Endodermal cell (in vitro differentiated cells): ENCODE measurements around the gene RPTOR. TPM values are rescaled to one million over a fixed set of nuclear protein-coding genes. Genes with fewer than 3 reads are reported as not detected.

Source experiments
- DNase-seq: peaks from one replicate; pipeline ENCODE4 v3.0.0-alpha.2; 2017
- H3K27ac ChIP-seq: 2 replicates; pipeline ENCODE4 v1.5.1; 2013; ENCODE audit warnings: mild to moderate bottlenecking, low read depth, low read length, moderate library complexity
- H3K27me3 ChIP-seq: 2 replicates; pipeline ENCODE4 v1.6.1; 2013; ENCODE audit warnings: mild to moderate bottlenecking, low read length, moderate library complexity; ENCODE audit not compliant: insufficient read depth, control insufficient read depth, poor library complexity, severe bottlenecking
- H3K36me3 ChIP-seq: 2 replicates; pipeline ENCODE4 v1.7.0; 2013; ENCODE audit warnings: mild to moderate bottlenecking, low read length, moderate library complexity; ENCODE audit not compliant: control insufficient read depth, insufficient read depth
- H3K4me1 ChIP-seq: one replicate; pipeline ENCODE4 v1.7.0; 2013; ENCODE audit warnings: low read length; ENCODE audit not compliant: control insufficient read depth, insufficient read depth
- H3K4me3 ChIP-seq: 2 replicates; pipeline ENCODE4 v1.5.1; 2013; ENCODE audit warnings: mild to moderate bottlenecking, low read length, moderate library complexity
- H3K9ac ChIP-seq: 2 replicates; pipeline ENCODE4 v1.6.1; 2013; ENCODE audit warnings: mild to moderate bottlenecking, low read length, moderate library complexity; ENCODE audit not compliant: poor library complexity, severe bottlenecking; ENCODE audit errors: extremely low read depth
- H3K9me3 ChIP-seq: 2 replicates; pipeline ENCODE4 v1.6.1; 2013; ENCODE audit warnings: mild to moderate bottlenecking, low read length, moderate library complexity; ENCODE audit not compliant: control insufficient read depth
- H3K27ac Mint-ChIP-seq: 2 replicates; pipeline ENCODE4 v1.8.0; 2020; ENCODE audit warnings: mixed read lengths
- H3K27me3 Mint-ChIP-seq: 2 replicates; pipeline ENCODE4 v1.8.0; 2021; ENCODE audit warnings: mild to moderate bottlenecking, mixed read lengths; ENCODE audit not compliant: insufficient read depth
- H3K36me3 Mint-ChIP-seq: 2 replicates; pipeline ENCODE4 v1.8.0; 2020; ENCODE audit warnings: low read depth, mixed read lengths
- H3K4me1 Mint-ChIP-seq: 2 replicates; pipeline ENCODE4 v1.8.0; 2020; ENCODE audit warnings: mixed read lengths
- H3K4me3 Mint-ChIP-seq: 2 replicates; pipeline ENCODE4 v1.8.0; 2020; ENCODE audit warnings: mild to moderate bottlenecking, moderate library complexity, mixed read lengths
- H3K9me3 Mint-ChIP-seq: 2 replicates; pipeline ENCODE4 v1.8.0; 2020; ENCODE audit warnings: mild to moderate bottlenecking, mixed read lengths
- WGBS, 2 experiments: methylation state at CpG; one replicate each; pipeline versions ENCODE4 v1.1.5 to v1.1.7; 2013; ENCODE audit warnings: missing lambda C conversion rate in 2 of 2, mixed read lengths in 1 of 2; ENCODE audit not compliant: insufficient coverage in 1 of 2, insufficient read length in 1 of 2; 5-methylcytosine and 5-hydroxymethylcytosine counted together
- total RNA-seq, 2 donors: library from RNA; stranded (reverse); fragmentation: NEBNext Ultra II Directional in 1 of 2; extraction: Animal tissue kit (Norgen Biotek cat#: 25700) in 1 of 2; gene quantifications; 2 replicates in 1 of 2; 3 replicates in 1 of 2; pipeline ENCODE4 v1.2.1, GENCODE V29; 2021
- TF ChIP-seq, protein P1 (sequence below): fragments of 200-600 bp; sonication (generic); conservative IDR thresholded peaks from 2 replicates; pipeline ENCODE4 v1.5.0; 2021; ENCODE audit warnings: antibody characterized with exemption, mild to moderate bottlenecking

The RPTOR gene
- total RNA-seq, 2 donors from 2014 or later: 45.1 to 53.4 TPM

DNA sequence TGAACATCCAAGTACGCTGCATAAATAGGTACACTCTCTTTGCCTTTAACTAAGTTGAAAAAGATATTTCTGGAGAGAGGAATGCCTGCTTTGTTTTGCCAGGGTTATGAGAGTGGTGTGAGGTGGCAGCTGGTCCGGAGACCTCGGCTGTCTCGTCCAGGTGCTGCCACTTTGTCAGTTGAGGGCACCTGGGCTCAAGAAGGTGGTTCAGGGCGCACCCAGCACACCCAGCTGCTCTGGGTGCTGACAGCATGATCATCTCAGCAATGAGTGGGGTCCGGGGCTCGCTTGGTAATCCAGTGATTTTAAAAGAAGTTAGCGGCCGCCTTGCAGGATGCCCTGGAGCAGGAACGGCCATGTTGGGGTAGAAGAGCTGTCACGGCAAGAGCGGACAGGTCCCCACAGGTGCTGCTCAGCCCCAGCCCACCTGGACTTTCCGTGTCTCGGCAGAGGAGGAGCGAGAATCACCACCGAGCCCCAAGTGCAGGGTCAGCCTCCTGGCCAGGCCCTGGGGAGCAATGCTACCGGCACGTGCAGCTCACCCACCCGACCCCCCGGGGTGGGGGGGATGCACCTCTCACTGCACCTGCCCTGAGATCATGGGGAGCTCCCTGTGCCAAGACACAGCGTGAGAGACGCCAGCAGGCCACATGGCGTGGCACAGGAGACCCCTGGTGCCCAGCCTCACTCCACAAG, 379.6 kb downstream of the RPTOR start:
- Histone ChIP-seq H3K9ac (no peak overlapping the region), H3K27me3 (peaks cover 16% of the 10 kb centered on the region), H3K4me3 (no peak overlapping the region), H3K4me1 (no peaks in the 10 kb centered on the region), H3K9me3 (no peaks in the 10 kb centered on the region), H3K36me3 (peaks cover 20% of the 10 kb centered on the region), H3K27ac (no peak overlapping the region)
- Mint-ChIP-seq H3K27me3 (peaks cover 18% of the 10 kb centered on the region), H3K4me3 (no peak overlapping the region), H3K36me3 (peaks cover 15% of the 10 kb centered on the region), H3K9me3 (no peaks in the 10 kb centered on the region), H3K4me1 (peaks cover 18% of the 10 kb centered on the region), H3K27ac (no peak overlapping the region)
- 94 to 100% methylated on average over 19 to 23 of the region's 23 CpGs for WGBS, 2 experiments
- DNase-seq: no peak
- TF ChIP-seq, protein P1, sequence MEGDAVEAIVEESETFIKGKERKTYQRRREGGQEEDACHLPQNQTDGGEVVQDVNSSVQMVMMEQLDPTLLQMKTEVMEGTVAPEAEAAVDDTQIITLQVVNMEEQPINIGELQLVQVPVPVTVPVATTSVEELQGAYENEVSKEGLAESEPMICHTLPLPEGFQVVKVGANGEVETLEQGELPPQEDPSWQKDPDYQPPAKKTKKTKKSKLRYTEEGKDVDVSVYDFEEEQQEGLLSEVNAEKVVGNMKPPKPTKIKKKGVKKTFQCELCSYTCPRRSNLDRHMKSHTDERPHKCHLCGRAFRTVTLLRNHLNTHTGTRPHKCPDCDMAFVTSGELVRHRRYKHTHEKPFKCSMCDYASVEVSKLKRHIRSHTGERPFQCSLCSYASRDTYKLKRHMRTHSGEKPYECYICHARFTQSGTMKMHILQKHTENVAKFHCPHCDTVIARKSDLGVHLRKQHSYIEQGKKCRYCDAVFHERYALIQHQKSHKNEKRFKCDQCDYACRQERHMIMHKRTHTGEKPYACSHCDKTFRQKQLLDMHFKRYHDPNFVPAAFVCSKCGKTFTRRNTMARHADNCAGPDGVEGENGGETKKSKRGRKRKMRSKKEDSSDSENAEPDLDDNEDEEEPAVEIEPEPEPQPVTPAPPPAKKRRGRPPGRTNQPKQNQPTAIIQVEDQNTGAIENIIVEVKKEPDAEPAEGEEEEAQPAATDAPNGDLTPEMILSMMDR: no peak

DNA sequence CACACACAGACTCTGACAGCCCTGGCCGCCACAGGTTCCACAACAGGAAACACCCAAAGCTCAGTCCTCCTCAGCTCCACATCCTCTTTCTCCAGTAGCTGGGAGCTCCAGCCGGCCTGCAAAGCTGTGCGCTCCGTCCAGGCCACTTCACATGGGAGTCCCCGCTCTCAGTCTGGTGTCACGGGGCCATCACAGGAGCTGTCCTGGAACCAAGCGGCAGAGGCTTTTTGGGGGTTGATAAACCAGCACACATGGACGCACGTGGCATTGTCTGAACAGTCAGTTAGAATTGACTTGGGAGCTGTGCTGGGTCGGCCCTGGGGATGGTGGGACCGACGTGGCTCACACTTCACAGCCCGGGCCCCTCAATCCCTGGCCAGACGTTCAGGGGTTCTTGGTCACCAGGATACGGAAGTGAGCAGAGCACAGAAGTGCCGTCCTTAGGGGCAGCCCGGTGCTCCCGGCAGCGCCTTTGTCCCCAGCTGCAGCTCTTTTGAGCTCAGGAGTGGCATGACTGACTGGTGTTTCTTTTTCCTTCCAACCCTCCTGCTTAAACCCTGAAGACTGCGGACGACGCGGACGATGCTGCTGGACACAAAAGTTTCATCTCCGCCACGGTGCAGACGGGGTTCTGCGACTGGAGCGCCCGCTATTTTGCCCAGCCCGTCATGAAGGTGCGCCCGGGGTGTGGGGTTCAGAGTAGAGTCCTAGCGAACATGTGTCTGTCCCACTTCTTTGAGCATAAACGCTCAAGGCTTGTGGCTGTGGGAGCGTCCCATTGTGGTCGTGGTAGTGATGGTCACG, 380.4 kb downstream of the RPTOR start:
- H3K4me1 Mint-ChIP-seq: peaks cover 18% of the 10 kb centered on the region
- peaks cover 26% of the 10 kb centered on the region for H3K36me3 ChIP-seq
- WGBS, 2 experiments: 93 to 95% methylated on average over 31 to 38 of the region's 38 CpGs
- no peak for DNase-seq
- H3K9me3 Mint-ChIP-seq: no peaks in the 10 kb centered on the region
- H3K4me3 Mint-ChIP-seq: no peak overlapping the region
- H3K36me3 Mint-ChIP-seq: peaks cover 17% of the 10 kb centered on the region
- H3K9ac ChIP-seq: no peak overlapping the region
- TF ChIP-seq, protein P1: no peak
- peaks cover 23% of the 10 kb centered on the region for H3K27me3 ChIP-seq
- peaks cover 25% of the 10 kb centered on the region for H3K27me3 Mint-ChIP-seq
- no peak overlapping the region for H3K4me3 ChIP-seq
- no peaks in the 10 kb centered on the region for H3K4me1 ChIP-seq
- no peak overlapping the region for H3K27ac Mint-ChIP-seq
- H3K9me3 ChIP-seq: no peaks in the 10 kb centered on the region
- H3K27ac ChIP-seq: no peak overlapping the region

DNA sequence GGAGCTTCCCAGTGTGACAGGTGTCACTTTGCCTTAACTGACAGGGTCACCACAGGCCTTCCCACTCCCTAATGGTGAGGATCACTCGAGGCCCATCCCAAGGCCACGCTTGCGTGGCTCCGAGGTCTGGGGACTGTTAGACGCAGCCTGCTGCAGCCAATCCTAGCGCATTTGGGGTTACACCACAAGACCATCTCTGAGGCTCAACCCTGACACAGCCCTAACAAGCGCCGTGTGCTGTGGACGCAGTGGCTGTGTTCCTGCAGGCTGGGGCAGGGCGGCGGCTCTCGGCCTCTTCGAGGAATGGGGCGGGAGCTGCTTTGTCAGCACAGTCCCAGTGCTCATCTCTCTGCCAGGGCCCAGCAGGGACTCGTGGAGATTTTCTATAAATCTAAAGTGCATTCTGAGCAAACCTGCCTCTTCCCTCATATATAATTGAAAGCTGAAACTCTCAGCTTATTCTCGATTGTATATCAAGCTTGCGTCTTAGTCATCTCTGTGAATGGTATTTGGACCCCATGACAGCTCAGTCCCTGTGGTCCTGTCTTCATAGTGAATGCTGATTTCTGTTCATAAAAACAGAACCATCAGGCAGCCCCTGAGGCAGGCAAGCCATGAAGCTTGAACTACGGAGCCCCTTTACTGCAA, 381.2 kb downstream of the RPTOR start:
- H3K27ac ChIP-seq: no peak overlapping the region
- no peak overlapping the region for H3K4me3 ChIP-seq
- 90 to 91% methylated on average over 16 to 18 of the region's 18 CpGs for WGBS, 2 experiments
- Mint-ChIP-seq H3K36me3 (peaks cover 23% of the 10 kb centered on the region), H3K27me3 (peaks cover 28% of the 10 kb centered on the region), H3K4me1 (peaks cover 18% of the 10 kb centered on the region), H3K27ac (no peak overlapping the region), H3K4me3 (no peak overlapping the region), H3K9me3 (no peaks in the 10 kb centered on the region)
- no peaks in the 10 kb centered on the region for H3K4me1 ChIP-seq
- H3K9ac ChIP-seq: no peak overlapping the region
- TF ChIP-seq, protein P1: no peak
- H3K36me3 ChIP-seq: peaks cover 29% of the 10 kb centered on the region
- peaks cover 25% of the 10 kb centered on the region for H3K27me3 ChIP-seq
- no peak for DNase-seq
- no peaks in the 10 kb centered on the region for H3K9me3 ChIP-seq
